Occipital lobe (tissue), 3 donors: ENCODE data around the gene SYT7. TPM values are rescaled to one million over a fixed set of nuclear protein-coding genes. Genes with fewer than 3 reads are reported as not detected.
A peak's percentile ranks its signal among the peaks of the same experiment; 100 is the strongest.
"Not testable (repeated sequence)": the region's sequence is repeated elsewhere in the genome, so short reads cannot be mapped to it uniquely, and the experiment has no call there.

Experiments
- DNase-seq: peaks from one replicate; lab custom pipeline; 2025; lab: John Stamatoyannopoulos, UW
- small RNA-seq: library from RNA; depleted of rRNA; stranded (forward); fragments of <200 nt; gene quantifications from one replicate; pipeline ENCODE3, GENCODE V24; 2014
- total RNA-seq: library from RNA; depleted of rRNA; stranded (reverse); fragments of >200 nt; gene quantifications from one replicate; pipeline ENCODE4 v1.2.3, GENCODE V29; 2014

SYT7 gene
- total RNA-seq, 1 donor from 2014 or later: 15.1 TPM

GRCh38 chr11:61480261-61480993 is 100.4 kb downstream of the SYT7 start:
- no peak for DNase-seq

- DNase-seq: not testable (repeated sequence)
These were observed 101.4 kb downstream of the SYT7 start for GRCh38 chr11:61479360-61480058.

- no peak for DNase-seq
These were observed 103.1 kb downstream of the SYT7 start for GRCh38 chr11:61477727-61478148.

GRCh38 chr11:61477126-61477525 is 103.8 kb downstream of the SYT7 start:
- DNase-seq: no peak

- no peak for DNase-seq
These were observed 104.5 kb downstream of the SYT7 start for GRCh38 chr11:61476371-61476770.

- no peak for DNase-seq
These were observed 105.4 kb downstream of the SYT7 start for GRCh38 chr11:61475433-61475832.

GRCh38 chr11:61474013-61474643 is 106.7 kb downstream of the SYT7 start:
- DNase-seq: no peak

GRCh38 chr11:61473370-61474012 is 107.4 kb downstream of the SYT7 start:
- peak; percentile 63 for DNase-seq

- DNase-seq: no peak
These were observed 108.0 kb downstream of the SYT7 start for GRCh38 chr11:61472868-61473267.

- DNase-seq: no peak
These were observed 108.6 kb downstream of the SYT7 start for GRCh38 chr11:61472282-61472681.

GRCh38 chr11:61468002-61468401 is 112.9 kb downstream of the SYT7 start:
- no peak for DNase-seq

- DNase-seq: not testable (repeated sequence)
These were observed 113.3 kb downstream of the SYT7 start for GRCh38 chr11:61467602-61468001.

Small RNAs within 50 kb of the gene (small RNA-seq; reads per million reads assigned to genes)
- gene MIR4488: not detected

Other genes with a start within 250 kb of the SYT7 start
- gene DDB1, start 248.0 kb downstream of the SYT7 start, total RNA-seq: 210 TPM
- 10.6 TPM for gene TKFC, start 247.8 kb downstream of the SYT7 start, total RNA-seq
- gene CYB561A3, start 219.2 kb downstream of the SYT7 start, total RNA-seq: 8.9 TPM
- gene TMEM138, start 218.7 kb downstream of the SYT7 start, total RNA-seq: 24.2 TPM
- 10.1 TPM for gene TMEM216, start 188.5 kb downstream of the SYT7 start, total RNA-seq
- gene CPSF7, start 151.1 kb downstream of the SYT7 start, total RNA-seq: 25.1 TPM
- gene SDHAF2, start 151.0 kb downstream of the SYT7 start, total RNA-seq: 27.6 TPM
- 3.1 TPM for gene LRRC10B, start 72.3 kb downstream of the SYT7 start, total RNA-seq
- 5.5 TPM for gene DAGLA, start 99.3 kb upstream of the SYT7 start, total RNA-seq
- gene MYRF, start 171.6 kb upstream of the SYT7 start, total RNA-seq: 0.94 TPM
- gene TMEM258, start 211.5 kb upstream of the SYT7 start, total RNA-seq: 39.6 TPM
- gene FEN1, start 211.8 kb upstream of the SYT7 start, total RNA-seq: 13.3 TPM
- gene FADS1, start 235.9 kb upstream of the SYT7 start, total RNA-seq: 85.0 TPM
- 109 TPM for gene FADS2, start 247.2 kb upstream of the SYT7 start, total RNA-seq